DMS79 treated with DMSO at 0.1 percent for 48 hours (cell line): ENCODE results near the gene APOL3.
A peak's percentile ranks its signal among the peaks of the same experiment; 100 is the strongest.
"Not testable (repeated sequence)": the region's sequence is repeated elsewhere in the genome, so short reads cannot be mapped to it uniquely, and the experiment has no call there.

Experiments
- DNase-seq: peaks from one replicate; lab custom pipeline; 2025; lab: John Stamatoyannopoulos, UW

Gene APOL3

DNA sequence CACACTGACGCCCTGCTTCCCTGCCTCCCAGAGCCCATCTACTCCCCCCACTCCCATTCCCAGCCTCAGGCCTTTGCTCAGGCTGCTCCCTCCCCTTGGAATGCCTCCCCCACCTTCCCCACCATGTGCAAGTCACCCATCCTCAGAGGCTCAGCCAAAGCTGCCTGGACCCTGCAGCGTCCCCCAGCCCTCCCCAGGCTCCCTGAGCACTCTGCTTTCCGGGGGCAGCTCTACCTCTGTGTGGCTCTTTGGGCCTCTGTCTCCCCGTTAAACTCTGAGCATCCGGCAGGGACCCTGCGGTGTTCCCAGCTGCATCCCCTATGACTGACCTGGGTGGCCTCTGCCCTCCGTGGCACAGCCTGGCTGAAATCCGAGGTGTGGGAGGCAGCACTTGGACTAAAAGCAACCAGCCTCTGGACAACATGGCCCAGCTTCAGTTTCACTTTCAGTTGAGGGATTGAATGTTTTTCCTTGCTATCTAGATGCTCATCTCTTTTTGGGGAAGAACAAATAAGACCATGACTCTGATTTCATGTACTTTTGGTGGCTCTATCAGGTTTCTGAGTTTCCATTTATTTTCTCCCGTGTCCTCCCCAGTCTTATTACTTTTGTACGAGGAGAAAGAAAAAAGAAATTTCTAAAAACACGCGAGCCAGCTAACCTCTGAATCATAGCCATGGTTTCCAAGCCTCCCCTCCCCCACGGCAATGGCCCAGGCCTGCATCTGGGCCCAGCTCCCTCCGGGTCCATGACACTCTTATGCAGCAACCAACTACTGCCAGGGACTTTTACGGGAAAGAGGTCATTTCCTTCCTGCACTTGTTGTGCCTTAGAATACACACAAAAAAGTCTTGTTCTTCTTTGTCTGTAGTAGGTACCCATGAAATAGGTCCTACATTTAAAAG, 3.8 kb downstream of the APOL3 start:
- no peak for DNase-seq

GRCh38 chr22:36156119-36156514, 4.4 kb downstream of the APOL3 start:
- DNase-seq = no peak

DNA sequence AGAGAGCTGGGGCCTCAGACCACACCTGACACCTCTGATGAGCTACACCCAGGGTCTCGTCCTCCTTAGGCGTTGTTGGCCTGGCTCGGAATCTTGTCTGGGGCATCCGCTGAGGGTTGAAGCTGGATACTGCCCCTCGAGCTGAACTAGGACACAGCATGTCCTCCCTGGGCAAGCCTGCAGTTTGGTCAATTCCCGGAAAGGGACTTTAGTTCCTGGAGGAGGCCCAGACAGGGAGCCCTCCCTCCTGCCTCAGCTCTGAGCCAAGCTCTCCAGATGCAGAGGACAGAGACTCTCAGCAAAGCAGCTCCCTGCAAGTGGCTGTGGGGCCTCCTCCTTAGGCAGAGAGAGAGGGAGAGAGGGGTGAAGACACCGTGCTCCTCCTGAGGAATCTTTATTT, 4.9 kb downstream of the APOL3 start:
- DNase-seq = no peak

- no peak for DNase-seq
These were observed 6.1 kb downstream of the APOL3 start for GRCh38 chr22:36154423-36154945.

GRCh38 chr22:36153501-36154422, 6.8 kb downstream of the APOL3 start:
- no peak for DNase-seq

DNA sequence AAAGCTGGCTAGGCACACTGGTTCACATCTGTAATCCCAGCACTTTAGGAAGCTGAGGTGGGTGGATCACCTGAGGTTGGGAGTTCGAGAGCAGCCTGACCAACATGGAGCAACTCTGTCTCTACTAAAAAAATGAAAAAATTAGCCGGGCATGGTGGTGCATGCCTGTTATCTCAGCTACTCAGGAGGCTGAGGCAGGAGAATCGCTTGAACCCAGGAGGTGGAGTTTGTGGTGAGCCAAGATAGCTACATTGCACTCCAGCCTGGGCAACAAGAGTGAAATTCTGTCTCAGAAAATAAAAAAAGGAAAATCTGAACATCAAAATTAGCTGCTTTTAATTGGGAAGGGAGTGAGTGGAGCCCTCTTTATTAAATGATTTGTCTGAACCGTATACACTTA, 7.7 kb downstream of the APOL3 start:
- DNase-seq = not testable (repeated sequence)

DNA sequence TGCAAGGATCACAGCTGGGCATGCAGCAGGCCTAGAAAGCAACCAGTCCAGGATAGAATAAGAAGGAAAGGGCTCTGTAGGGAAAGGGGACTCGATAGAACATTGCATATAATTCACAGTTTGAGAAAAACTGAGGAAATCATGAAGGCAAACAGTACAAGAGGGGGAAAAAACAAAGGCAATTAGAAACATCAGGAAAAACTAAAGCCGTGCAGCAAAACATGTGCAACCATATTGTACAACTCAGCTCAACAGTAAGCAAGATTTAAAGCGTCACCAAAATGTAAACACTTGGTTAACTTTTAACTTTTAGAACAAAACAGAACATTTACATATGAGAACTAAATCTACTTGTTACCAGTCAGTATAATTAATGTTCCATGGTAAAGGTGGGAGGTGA, 8.5 kb downstream of the APOL3 start:
- no peak for DNase-seq

DNA sequence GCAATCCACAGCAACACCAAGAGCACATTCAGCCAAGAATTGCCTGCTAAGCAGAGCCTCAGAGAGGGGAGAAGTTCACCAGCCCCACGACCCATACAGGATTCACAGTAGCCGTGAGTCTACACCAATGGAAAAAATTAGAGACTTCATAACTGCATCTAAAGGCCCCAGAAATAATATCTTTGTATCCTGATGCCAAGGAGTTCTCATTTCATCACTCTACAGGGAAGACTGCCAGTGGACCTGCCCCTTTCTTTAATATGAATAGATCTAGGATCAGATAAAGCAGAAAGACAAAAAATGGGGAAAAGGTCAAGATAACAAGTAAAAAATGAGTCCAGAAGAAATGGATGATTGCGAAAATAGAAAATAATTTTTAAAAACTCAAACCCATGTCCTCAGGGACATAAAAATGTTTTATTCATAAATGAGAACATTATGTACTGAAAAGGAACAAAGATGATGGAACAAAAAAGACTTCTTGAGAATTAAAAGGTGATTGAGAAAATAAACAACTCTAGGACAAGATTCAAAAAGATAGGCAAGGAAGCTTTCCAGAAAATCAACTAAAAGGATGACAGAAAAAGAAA, 9.5 kb downstream of the APOL3 start:
- no peak for DNase-seq

DNA sequence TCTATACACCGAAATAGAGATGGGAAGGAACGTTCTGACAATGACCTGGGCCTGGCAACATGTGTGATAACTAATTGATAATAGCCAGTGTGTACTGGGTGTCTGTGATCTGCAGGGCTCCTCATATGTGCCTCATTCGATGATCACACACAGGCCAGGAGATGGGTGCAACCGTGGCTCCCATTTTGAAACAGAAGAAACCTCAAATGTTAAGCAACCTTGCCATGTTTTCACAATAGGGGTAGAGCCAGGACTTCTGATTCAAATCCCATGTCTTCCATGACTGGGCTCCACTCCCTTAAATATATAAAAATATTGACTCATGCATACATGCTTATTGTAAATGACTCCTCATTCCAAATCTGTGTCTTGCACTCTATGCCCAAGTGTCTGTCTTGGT, 11.1 kb downstream of the APOL3 start:
- DNase-seq = no peak

DNA sequence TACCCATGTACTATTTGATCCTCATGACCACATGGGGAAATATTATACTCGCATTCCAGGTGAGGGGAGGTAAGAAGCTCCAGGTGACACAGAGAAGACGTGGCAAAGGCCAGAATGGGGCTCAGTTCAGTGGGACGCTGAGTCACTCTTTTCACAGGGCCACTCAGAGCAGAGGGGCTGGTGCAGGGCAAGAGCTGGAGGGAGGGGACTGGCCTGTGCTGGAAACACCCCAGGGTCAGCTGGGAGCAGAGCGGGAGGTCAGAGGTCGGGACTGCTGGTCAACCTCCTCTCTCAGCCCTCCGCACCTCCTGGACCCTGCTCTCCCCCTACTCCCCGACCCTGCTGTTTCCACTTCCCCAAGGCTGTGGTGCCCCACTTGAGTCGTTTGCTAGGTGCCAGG, 12.1 kb downstream of the APOL3 start:
- no peak for DNase-seq

DNA sequence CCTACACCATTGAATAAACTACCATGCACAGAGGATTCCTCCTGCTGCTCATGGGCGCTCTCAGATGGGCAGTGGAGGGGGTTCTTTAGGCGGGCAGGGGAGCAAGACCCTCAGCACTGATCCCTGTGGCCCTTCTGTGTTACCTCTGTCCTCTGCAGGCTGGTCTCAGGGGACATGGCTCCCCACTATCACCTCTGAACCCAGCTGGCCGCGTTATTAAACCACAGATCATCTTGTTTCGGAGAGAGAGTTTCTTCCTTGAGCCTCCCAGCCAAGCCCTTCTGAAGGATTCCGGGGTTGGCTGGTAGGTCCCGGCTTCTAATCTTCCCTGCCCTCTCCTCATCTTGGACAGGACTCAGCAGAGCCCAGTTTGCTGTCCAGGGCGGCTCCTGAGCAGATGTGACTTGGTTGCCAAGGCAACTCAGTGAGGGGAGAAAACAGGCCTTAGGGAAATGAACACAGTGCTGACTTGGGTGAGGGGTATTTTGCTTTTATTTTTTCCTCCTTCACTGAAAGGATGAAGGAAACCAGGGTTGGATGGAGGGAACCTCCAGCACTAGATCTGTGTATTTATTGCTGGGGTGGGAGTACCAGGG, 13.3 kb downstream of the APOL3 start:
- DNase-seq = no peak

- no peak for DNase-seq
These were observed 14.7 kb downstream of the APOL3 start for GRCh38 chr22:36145881-36146280.

GRCh38 chr22:36144886-36145541, 15.5 kb downstream of the APOL3 start:
- DNase-seq = peak; percentile 4

DNA sequence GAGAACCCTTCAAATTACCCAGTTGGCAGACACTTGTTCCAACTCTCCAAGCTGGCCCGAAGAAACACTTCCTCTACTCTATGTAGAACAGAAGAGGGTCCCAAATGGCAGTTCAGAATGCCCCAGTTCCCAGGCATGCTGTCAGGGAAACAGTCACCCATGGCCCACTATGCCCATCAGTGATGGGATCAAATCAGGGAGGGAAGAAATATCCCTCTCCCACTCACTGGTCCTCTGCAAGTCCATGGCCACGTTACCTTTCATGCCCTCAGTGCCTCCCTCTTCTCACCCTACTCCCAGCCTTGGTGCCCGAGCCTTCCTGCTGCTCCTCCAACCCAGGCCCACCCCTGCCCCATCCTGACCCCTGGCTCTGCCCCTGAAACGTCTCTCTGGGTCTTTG, 16.6 kb downstream of the APOL3 start:
- DNase-seq = no peak

GRCh38 chr22:36143066-36143815, 17.3 kb downstream of the APOL3 start:
- no peak for DNase-seq

DNA sequence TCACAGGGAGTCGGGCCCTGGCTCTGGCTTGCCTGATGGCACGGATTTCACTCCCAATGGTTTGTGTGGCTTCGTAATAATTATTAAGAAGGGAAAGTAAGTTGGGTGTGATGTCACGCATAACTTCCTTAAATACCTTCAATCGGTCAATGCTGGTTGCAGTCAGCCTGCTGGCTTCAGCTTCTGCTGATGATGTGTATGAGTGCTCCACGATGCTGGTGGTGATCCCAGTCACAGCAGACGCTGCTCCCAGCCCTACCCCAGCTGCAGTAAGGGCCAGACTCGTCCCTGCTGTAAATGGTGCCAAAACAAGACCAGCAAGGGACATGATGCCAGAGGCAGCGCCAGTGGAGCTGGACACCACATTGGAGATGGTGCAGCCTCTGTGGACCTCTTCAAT, 19.1 kb downstream of the APOL3 start:
- no peak for DNase-seq

DNA sequence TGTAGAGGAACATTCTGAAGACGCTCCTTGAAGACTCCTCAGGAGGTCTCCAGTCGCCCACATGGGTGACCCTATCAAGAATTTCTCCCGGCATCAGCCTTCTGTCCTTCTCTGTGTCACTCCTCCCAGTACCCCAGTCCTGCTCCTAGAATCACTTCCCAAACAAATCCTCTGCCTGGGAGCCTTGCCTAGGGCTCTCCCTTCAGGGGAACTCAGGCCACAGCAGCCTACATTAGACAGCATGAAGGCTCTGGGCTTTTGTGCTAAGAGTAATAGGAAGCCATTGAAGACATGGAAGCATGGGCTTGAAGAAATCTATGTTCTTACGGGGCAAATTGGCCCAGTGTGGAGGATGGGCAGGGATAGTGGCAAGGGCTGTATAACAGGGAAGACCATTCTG, 21.8 kb downstream of the APOL3 start:
- DNase-seq = not testable (repeated sequence)

DNA sequence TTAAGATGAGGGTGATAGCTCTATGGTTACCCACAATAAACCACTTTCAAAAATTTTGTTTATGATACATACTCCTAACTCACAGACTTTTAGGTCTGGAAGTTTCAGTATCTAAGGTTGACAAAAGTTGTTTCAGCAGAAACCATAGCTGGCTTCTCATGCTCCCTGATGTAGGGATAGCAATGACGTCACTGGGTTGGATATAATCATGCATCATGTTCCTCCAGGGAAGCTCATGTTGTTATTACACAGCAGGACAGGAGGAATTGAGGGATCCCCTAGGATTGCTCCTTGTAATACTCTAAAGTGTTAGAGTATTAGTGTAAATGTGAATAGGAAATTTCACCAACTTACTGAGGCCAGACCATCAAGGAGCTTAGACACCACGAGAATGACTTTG, 23.6 kb downstream of the APOL3 start:
- no peak for DNase-seq

DNA sequence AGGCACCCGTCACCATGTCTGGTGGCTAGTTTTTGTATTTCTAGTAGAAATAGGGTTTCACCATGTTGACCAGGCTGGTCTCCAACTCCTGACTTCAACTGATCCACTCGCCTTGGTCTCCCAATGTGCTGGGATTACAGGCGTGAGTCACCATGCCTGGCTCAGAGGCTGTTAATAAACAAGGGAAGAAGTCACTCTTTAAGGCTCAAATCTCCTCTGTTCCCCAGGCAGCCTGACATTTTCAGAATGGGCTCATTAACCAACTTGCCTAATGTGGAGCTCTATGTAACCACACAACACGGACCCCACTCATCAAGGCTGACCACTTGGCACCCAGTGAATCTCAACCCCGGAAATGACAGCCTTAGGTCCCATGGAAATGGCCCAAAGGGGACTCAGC, 24.1 kb downstream of the APOL3 start:
- no peak for DNase-seq

DNA sequence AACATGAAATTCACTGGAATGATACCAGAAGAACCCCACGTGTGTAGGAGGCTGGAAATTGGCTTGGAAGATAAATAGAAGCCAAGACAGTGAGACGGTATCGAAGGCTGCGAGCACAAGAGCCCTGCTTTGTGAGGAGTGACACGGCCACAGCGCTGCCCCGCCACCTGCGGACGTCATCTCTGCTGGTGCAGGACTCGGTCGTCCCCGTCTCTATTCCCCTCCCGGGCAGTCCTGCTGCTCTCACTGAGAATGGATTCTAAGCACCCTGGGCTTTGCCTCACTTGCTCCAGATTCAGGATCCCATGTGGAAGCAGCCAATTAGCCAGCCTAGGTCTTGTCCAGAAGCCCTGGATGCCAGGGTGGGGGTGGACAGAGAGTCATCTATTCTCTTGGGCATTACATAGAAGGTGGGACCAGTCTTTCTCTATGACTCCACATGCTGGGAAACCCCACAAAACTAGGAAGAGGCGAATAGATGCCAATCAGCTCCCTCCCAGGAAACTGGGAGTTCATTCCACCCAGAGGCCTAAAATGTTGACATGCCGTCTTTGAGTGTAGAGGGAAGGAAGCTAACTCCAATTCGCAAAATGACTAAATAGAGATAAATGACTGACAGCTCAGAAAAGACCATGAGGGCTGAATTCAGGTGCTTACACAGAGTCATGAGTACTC, 25.1 kb downstream of the APOL3 start:
- no peak for DNase-seq
